Colonic mucosa (tissue), 4 donors: Measurements from ENCODE around the gene EIF5. TPM values are rescaled to one million over a fixed set of nuclear protein-coding genes. Genes with fewer than 3 reads are reported as not detected.

Experiments
- DNase-seq: peaks from one replicate; pipeline ENCODE4 v3.0.0-alpha.2; 2020
- H3K27ac ChIP-seq: fragments of 200-600 bp; one replicate; pipeline ENCODE4 v1.8.0; 2021
- H3K27me3 ChIP-seq: fragments of 200-600 bp; one replicate; pipeline ENCODE4 v1.8.0; 2021
- H3K36me3 ChIP-seq: fragments of 200-600 bp; one replicate; pipeline ENCODE4 v1.8.0; 2021
- H3K4me1 ChIP-seq: fragments of 200-600 bp; one replicate; pipeline ENCODE4 v1.8.0; 2021; ENCODE audit warnings: mild to moderate bottlenecking
- H3K4me3 ChIP-seq: fragments of 200-600 bp; one replicate; pipeline ENCODE4 v1.8.0; 2021
- H3K9ac ChIP-seq, 2 donors: one replicate each; pipeline ENCODE4 v1.7.0; 2013; ENCODE audit warnings: control low read depth in 2 of 2, low read depth in 2 of 2, low read length in 2 of 2
- H3K9me3 ChIP-seq: fragments of 200-600 bp; one replicate; pipeline ENCODE4 v1.8.0; 2021
- CTCF ChIP-seq: fragments of 200-600 bp; IDR thresholded peaks from one replicate; pipeline ENCODE4 v1.8.0; 2022; ENCODE audit warnings: antibody characterized with exemption, mild to moderate bottlenecking
- intact Hi-C: fragments of 100-400 bp; cut with DNase I; formaldehyde crosslinking; loops from one replicate; pipeline ENCODE4 v1.14.1; 2022
- total RNA-seq, 2 donors: library from RNA; stranded (reverse); fragmentation: NEBNext Ultra II Directional in 1 of 2; extraction: Animal tissue kit (Norgen Biotek cat#: 25700) in 1 of 2; gene quantifications; one replicate each; pipeline ENCODE4 v1.2.1, GENCODE V29; 2021
- donor health status: healthy.
- donor health status: DM: no; HTN: no; CAD: no.
- donor health status: DM: no; HTN: no; CAD: no.

The EIF5 gene
- total RNA-seq, 2 donors from 2014 or later = 169 to 265 TPM

GRCh38 chr14:103319422-103319821 lies 14.6 kb upstream of the EIF5 start:
- H3K4me1 ChIP-seq = no peaks in the 10 kb centered on the region
- no peak for DNase-seq
- intact Hi-C loops = no loop called here

GRCh38 chr14:103326078-103326477 lies 8.0 kb upstream of the EIF5 start:
- Histone ChIP-seq H3K9ac (no peak overlapping the region), H3K27me3 (no peaks in the 10 kb centered on the region), H3K4me3 (no peak overlapping the region), H3K4me1 (no peaks in the 10 kb centered on the region), H3K9me3 (no peaks in the 10 kb centered on the region), H3K27ac (no peak overlapping the region), H3K36me3 (no peaks in the 10 kb centered on the region)
- no peak for DNase-seq
- TF ChIP-seq CTCF = no peak
- intact Hi-C loops = no loop called here

More at GRCh38 chr14:103319422-103319821, 14.6 kb upstream of the EIF5 start:
- no peaks in the 10 kb centered on the region for H3K36me3 ChIP-seq
- no peaks in the 10 kb centered on the region for H3K27me3 ChIP-seq
- no peaks in the 10 kb centered on the region for H3K9me3 ChIP-seq
- no peak overlapping the region for H3K27ac ChIP-seq
- TF ChIP-seq CTCF = no peak
- H3K4me3 ChIP-seq = no peak overlapping the region
- H3K9ac ChIP-seq = no peak overlapping the region

GRCh38 chr14:103328941-103329340 lies 5.1 kb upstream of the EIF5 start:
- intact Hi-C loops = no loop called here

GRCh38 chr14:103329401-103330347 lies 4.4 kb upstream of the EIF5 start:
- Histone ChIP-seq H3K9me3 (no peaks in the 10 kb centered on the region), H3K27ac (no peak overlapping the region), H3K36me3 (no peaks in the 10 kb centered on the region), H3K4me1 (no peaks in the 10 kb centered on the region), H3K9ac (no peak overlapping the region), H3K4me3 (no peak overlapping the region), H3K27me3 (no peaks in the 10 kb centered on the region)
- no peak for DNase-seq
- intact Hi-C loops = loop anchor here (10.0 kb wide), 1 partner anchor 55 kb away; the partner anchor contains the start of gene MARK3
- TF ChIP-seq CTCF = no peak

More at GRCh38 chr14:103328941-103329340, 5.1 kb upstream of the EIF5 start:
- TF ChIP-seq CTCF = no peak
- Histone ChIP-seq H3K9ac (no peak overlapping the region), H3K36me3 (no peaks in the 10 kb centered on the region), H3K4me3 (no peak overlapping the region), H3K9me3 (no peaks in the 10 kb centered on the region), H3K4me1 (no peaks in the 10 kb centered on the region), H3K27ac (no peak overlapping the region), H3K27me3 (no peaks in the 10 kb centered on the region)
- no peak for DNase-seq

GRCh38 chr14:103330536-103330935 lies 3.5 kb upstream of the EIF5 start:
- H3K4me3 ChIP-seq = no peak overlapping the region
- intact Hi-C loops = loop anchor here (10.0 kb wide), 1 partner anchor 54 kb away; the partner anchor contains the start of gene MARK3
- H3K9ac ChIP-seq = no peak overlapping the region
- DNase-seq = no peak
- peaks cover 2% of the 10 kb centered on the region for H3K4me1 ChIP-seq
- TF ChIP-seq CTCF = no peak
- H3K9me3 ChIP-seq = no peaks in the 10 kb centered on the region
- H3K27me3 ChIP-seq = no peaks in the 10 kb centered on the region
- peaks cover under 1% of the 10 kb centered on the region for H3K36me3 ChIP-seq
- H3K27ac ChIP-seq = no peak overlapping the region
